Measurements from ENCODE around the gene ZCCHC7.
"Not testable (repeated sequence)": the region's sequence is repeated elsewhere in the genome, so short reads cannot be mapped to it uniquely, and the experiment has no call there.

ZCCHC7 gene

GRCh38 chr9:37121881-37122280 is 1.5 kb downstream of the ZCCHC7 start:
- no peak for DNase-seq

DNA sequence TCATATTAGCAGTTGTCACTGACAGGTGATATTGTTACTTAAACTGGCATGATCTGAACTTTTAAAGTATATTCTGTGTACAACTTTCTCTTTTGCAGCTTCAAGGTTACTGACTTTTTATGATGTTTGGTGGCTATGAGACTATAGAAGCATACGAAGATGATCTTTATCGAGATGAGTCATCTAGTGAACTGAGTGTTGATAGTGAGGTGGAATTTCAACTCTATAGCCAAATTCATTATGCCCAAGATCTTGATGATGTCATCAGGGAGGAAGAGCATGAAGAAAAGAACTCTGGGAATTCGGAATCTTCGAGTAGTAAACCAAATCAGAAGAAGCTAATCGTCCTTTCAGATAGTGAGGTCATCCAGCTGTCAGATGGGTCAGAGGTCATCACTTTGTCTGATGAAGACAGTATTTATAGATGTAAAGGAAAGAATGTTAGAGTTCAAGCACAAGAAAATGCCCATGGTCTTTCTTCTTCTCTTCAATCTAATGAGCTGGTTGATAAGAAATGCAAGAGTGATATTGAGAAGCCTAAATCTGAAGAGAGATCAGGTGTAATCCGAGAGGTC is 5.9 kb downstream of the ZCCHC7 start:
- no peak for DNase-seq

GRCh38 chr9:37127018-37127417 is 6.6 kb downstream of the ZCCHC7 start:
- no peak for DNase-seq

GRCh38 chr9:37128051-37128450 is 7.7 kb downstream of the ZCCHC7 start:
- DNase-seq = no peak

DNA sequence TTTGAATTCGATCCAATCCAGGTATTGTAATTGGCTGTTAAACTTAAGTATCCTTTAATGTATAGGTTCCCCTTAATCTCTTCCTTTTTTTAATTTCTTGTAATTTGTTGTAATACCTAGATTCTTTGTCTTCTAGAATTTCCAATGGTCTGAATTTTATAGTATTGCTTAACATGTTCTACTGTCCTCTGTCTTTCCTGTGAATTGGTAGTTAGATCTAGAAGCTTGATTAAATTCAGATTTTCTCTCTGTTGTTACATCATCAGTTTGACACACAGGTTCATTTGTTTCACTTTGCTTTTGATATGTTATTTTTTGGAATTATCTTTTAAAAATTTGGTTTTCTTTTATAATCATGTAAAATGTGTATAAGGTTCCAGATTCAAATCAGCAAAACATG is 13.8 kb downstream of the ZCCHC7 start:
- DNase-seq = no peak

DNA sequence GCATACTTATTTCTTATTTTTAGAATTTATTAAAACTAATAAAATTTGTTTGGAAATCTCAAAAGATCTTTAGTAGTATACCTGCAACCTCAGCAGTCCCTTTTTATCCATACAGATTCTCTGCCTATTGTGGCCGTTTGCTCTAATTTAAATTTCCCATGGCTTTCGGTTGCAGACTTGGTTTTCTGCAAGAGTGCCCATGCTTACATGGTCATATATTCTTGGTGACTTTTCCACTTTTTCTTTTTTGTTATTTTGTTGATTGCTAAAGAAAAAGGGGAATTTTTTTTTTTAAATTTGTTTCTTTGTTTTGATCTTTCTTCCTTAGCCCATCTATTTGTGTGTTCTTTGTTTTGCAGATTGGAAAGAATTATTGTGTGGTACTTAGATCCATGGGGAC is 20.6 kb downstream of the ZCCHC7 start:
- no peak for DNase-seq

DNA sequence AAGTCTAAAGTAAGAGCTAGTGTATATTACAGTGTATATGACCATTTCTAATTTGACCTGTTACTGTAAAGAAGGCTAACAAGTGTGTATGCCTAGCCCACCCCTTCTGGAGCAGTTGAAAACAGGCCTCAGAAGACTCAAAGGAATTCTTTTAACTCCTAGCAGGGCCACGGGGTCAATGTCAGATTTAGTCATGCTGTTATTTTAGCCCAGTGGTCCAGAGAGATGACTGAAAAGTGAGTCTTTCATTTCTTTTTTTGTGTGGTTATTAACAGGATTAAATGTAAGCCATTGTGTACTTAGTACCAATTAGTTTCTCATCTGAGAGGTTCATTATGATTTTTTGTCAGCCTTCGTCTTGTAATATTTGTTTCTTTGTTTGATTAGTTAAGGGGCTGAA is 24.4 kb downstream of the ZCCHC7 start:
- DNase-seq = no peak

- no peak for DNase-seq
Measured at GRCh38 chr9:37146410-37146809, 26.0 kb downstream of the ZCCHC7 start.

- DNase-seq = no peak
Measured at GRCh38 chr9:37148181-37148580, 27.8 kb downstream of the ZCCHC7 start.

- DNase-seq = no peak
Measured at GRCh38 chr9:37149666-37150308, 29.4 kb downstream of the ZCCHC7 start.

DNA sequence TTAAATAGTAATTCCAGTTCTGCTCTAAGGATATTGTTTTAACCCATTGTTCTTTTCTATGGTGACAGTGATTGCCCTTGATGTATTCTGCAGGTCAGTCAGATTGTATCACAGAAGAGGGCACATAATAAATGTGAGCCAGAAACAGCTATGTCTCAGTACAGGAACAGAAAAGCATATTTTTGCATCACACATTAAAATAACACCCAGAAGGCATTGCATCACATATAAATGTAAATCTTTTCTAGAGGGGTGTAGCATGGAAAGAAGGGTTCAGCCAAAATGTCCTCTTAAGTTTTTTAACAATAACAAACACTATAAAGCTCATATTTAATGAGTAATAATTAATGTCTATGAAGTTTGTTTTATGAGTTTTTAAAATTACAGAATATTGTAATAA is 30.0 kb downstream of the ZCCHC7 start:
- DNase-seq = no peak

DNA sequence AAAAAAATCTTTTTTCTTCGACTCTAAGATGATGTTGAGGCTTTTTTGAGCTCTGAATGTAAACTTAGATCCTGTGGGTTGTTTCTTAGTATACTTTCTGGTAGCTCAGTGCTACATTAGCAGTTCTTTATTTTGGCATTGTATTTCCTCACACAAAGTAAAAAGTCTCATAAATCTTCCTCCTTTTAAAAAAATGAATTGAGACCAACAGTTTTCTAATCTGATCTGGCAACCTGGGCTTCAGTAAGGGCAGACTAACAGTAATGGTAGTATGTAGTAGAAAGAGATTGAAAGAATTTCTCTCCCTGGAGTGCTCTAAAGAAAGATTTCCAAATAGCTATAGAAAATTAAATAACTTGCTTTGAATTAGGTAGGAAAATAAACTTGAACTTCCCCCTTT is 31.4 kb downstream of the ZCCHC7 start:
- no peak for DNase-seq

- no peak for DNase-seq
Measured at GRCh38 chr9:37152365-37152764, 32.0 kb downstream of the ZCCHC7 start.

- no peak for DNase-seq
Measured at GRCh38 chr9:37155601-37156000, 35.2 kb downstream of the ZCCHC7 start.

- no peak for DNase-seq
Measured at GRCh38 chr9:37156205-37156604, 35.8 kb downstream of the ZCCHC7 start.

GRCh38 chr9:37156781-37157356 is 36.5 kb downstream of the ZCCHC7 start:
- DNase-seq = no peak

DNA sequence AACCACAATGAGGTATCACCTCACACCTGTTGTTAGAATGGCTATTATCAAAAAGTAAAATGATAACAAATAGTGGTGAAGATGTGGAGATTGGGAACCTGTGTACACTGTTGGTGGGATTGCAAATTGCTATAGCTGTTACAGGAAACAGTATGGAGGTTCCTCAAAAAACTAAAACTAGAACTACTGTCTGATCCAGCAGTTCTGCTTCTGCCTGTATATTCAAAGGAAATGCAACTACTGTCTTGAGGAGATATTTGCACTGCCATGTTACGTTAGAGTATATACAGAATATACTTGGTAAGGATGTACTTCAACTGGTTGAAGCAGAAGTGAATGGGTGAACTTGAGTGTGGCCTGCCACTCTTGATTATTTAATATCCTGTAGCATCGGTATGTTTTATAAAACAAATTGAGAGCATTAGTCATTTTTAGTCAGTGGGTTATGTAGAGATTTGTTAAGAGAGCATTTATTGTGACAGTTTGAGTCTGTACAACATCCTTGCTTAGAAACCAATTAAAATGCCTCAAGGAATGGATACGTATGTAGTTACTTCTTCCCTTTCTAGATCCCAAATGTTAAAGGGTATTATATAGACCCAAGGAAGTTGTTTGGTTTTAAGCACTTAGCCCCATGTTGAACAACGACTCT is 37.5 kb downstream of the ZCCHC7 start:
- DNase-seq = no peak

GRCh38 chr9:37163299-37163698 is 42.9 kb downstream of the ZCCHC7 start:
- no peak for DNase-seq

DNA sequence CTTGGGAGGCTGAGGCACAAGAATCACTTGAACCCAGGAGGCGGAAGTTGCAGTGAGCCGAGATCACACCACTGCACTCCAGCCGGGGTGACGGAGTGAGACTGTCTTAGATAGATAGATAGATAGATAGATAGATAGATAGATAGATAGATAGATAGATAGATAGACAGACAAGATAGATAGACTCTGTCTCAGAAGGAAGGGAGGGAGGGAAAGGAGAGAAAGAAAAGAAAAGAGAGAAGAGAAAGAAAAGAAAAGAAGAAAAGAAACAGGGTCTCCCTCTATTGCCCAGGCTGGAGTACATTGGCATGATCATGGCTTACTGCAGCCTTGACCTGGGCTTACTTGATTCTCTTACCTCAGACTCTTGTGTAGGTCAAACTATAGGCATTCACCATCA is 44.0 kb downstream of the ZCCHC7 start:
- not testable (repeated sequence) for DNase-seq

GRCh38 chr9:37165644-37166043 is 45.3 kb downstream of the ZCCHC7 start:
- DNase-seq = no peak

DNA sequence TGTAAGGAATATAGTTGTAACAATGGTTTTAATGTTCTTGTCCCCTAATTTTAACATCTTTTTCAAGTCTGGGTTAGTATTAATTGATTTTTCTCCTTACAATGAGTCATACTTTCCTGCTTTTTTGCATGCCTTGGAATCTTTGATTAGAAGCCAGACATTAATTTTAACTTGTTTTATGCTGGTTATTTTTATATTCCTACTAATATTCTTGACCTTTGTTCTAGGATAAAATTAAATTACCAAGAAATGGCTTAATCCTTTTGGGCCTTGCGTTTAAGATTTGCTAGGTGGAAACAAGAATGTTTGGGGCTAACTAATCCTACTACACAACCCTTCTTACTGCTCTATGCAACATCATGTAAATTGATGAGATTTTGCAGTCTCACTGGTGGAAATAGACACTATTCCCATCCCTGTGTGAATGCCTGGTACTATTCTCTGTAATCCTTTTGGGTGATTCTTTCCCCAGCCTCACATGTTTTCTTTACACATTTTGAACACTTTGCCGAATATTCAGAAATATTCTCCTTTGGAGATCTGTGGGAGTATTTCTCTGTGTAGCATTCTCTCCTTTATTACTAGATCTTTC is 47.2 kb downstream of the ZCCHC7 start:
- DNase-seq = no peak

- DNase-seq = no peak
Measured at GRCh38 chr9:37172557-37172956, 52.2 kb downstream of the ZCCHC7 start.

GRCh38 chr9:37174247-37174646 is 53.9 kb downstream of the ZCCHC7 start:
- DNase-seq = no peak

DNA sequence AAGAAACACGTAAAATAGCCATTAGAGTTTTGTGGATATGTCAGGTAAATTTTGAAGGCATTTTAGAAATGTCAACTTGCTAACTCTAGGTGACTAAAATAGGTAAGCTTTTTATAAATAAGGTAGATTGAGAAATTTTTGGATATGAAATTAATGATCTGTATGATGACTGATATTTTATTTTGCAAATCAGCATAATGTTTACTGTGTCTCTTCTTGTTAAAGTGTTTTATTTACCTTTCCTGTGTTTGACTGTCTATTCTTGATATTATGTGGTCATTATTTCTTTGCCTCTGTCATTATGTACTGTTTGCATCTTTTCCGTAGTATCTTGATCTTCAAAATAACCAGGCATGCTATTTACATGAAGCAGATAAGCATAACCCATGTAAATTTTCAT is 58.4 kb downstream of the ZCCHC7 start:
- no peak for DNase-seq
